Activated CD8-positive, alpha-beta memory T cell treated with anti-CD3 and anti-CD28 coated beads, Interleukin-2, amount 50 U/mL, for 1 hour (primary cell): ENCODE results near the gene RSPH1.

ENCODE experiments used
- DNase-seq: peaks from one replicate; pipeline ENCODE4 v3.0.0-alpha.2; 2020; ENCODE audit errors: extremely low read depth

RSPH1 gene

GRCh38 chr21:42446531-42446930 is 49.5 kb downstream of the RSPH1 start:
- DNase-seq: no peak

DNA sequence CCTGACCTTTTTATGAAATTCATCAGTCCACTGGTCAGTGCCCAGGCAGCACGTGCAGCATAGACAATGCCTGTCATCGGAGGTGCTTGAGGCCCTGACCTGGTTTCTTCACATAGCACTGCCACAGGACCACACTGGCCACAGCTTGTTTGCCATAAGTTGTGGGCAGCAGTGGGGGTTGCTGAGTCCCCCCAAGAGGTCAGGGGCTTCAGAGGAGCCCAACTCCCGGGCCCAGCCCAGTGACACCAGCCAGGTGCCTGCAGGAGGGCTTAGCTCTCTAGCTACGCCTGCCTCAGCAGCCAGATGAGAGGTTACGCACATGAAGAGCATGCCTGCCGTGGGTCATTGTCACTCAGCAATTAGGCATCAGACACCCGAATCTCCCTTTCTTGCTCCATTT is 50.7 kb downstream of the RSPH1 start:
- DNase-seq: no peak

DNA sequence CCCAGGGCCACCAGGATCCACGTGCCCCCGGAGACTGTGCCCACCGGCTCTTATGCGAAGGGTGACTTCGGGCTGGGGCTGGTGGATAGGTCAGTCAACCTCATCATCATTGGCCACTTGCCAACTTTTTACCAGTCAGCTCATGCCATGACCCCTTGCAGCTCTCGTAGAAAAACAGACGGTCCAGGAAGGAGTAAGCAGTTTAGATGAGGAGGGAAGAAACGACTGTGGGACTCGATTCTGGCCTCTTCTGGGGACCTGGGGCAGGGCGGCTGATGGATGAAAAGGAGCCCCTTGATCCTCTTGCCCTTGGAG is 51.3 kb downstream of the RSPH1 start:
- DNase-seq: no peak

DNA sequence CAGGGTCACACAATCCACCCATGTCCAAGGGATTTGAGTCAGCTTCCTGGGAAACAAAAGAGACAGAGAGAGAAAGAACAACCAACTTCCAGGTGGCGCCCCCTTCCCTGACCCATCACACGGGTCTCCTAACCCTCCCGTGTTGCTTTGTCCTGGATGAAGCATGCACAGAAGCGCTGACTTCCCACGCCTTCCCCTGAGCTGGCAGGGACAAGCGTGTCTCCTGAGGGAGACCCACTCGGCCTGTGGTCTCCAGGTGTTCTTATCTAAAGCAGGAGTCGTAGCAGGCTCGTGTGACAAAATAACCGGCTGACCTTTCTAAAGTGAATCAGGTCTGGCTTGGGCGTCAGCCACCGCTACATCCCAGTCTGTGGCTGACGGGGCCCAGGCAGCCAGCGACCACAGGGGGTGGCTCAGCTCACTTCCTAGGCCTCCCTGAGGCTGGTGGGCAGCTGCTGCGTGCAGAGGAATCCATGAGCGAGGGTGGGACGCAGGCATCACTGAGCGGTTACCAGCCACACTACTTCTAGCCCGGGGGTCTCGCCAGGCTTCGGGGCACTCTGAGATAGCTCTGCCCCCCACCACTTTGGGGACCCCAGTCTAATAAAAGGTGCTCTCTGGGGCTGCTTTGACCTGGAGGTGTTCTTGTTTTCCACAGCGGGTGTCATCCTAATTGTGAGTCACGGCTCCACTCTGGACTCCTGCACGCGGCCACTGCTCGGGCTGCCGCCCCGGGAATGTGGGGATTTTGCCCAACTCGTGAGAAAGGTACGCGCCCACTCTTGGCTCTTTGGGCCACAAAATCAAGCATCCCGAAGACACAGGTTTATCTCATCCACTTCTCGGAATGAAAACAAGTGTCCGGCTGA is 51.9 kb downstream of the RSPH1 start:
- DNase-seq: no peak

GRCh38 chr21:42443181-42443785 is 52.7 kb downstream of the RSPH1 start:
- DNase-seq: no peak

- no peak for DNase-seq
These were observed 54.1 kb downstream of the RSPH1 start for GRCh38 chr21:42441963-42442362.

GRCh38 chr21:42440187-42440792 is 55.7 kb downstream of the RSPH1 start:
- no peak for DNase-seq

GRCh38 chr21:42439284-42440186 is 56.5 kb downstream of the RSPH1 start:
- no peak for DNase-seq

DNA sequence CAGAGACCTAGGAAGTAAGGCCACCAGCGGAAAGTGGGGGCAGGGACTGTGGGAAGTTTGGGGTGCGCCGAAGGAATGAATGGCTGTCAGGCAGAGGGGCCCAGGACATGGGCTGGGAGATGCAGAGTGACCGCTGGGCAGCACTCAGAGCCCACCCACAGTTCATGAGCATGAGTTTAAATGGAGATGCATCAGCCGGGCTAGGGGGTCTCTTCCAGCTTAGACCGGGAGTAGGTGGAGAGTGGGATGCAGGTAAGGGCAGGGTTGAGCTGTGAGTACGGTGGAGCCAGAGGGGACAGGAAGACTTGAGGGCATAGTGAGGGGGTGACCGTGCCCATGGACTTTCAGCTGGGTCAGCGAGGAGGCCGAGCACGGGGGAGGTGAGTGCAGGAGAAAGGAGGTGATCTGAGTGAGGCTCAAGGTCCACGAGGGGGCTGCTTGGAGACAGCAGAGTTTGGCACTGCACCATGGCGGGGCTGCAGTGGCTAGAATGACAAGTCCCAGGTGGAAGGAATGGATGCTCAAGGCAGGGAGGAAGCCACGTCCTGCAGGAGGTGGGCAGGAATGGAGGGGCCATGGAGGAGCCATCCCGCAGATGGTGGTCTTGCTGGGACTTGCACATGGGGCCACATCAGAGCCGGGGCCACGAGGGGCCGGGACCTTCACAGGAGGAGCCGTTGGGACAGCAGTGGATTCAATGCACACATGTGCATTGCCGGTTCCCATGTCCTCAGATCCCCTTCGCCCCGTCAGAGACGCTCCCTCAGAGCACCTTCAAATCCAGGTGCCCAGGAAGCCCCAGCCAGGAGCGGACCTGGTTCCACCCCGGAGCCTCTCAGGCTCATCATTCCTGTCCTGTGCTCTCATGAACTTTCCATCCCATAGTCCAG is 57.5 kb downstream of the RSPH1 start:
- no peak for DNase-seq

DNA sequence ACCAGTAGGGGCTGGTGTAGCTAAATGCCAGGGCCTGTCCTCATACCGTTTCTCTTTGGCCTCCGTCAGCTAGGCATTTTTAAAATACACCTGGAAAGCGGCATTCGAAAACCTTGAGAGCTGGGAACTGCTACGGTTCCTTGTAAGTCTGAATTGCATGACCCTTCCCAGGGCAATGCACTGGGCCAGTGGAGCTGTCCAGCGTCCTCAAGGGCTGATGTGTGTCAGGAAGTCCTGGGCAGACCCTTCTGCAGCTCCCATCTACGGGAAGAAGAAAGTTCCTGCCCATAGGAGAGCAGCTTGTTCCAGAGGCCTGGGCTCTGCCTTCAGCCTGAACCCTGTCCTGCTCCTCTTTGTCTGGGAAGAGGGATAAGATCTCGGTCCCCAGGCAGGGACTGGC is 58.2 kb downstream of the RSPH1 start:
- DNase-seq: no peak

- no peak for DNase-seq
These were observed 59.1 kb downstream of the RSPH1 start for GRCh38 chr21:42436914-42437313.

DNA sequence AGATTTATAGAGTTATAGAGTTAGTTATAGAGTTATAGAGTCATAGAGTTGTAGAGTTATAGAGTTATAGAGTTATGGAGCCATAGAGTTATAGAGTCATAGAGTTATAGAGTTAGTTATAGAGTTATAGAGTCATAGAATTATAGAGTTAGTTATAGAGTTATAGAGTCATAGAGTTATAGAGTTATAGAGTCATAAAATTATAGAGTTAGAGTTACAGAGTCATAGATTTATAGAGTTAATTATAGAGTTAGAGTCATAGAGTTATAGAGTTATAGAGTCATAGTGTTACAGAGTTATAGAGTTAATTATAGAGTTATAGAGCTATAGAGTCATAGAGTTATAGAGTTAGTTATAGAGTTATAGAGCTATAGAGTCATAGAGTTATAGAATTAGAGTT is 60.2 kb downstream of the RSPH1 start:
- no peak for DNase-seq

GRCh38 chr21:42435401-42435800 is 60.6 kb downstream of the RSPH1 start:
- no peak for DNase-seq

GRCh38 chr21:42434884-42435283 is 61.1 kb downstream of the RSPH1 start:
- no peak for DNase-seq

DNA sequence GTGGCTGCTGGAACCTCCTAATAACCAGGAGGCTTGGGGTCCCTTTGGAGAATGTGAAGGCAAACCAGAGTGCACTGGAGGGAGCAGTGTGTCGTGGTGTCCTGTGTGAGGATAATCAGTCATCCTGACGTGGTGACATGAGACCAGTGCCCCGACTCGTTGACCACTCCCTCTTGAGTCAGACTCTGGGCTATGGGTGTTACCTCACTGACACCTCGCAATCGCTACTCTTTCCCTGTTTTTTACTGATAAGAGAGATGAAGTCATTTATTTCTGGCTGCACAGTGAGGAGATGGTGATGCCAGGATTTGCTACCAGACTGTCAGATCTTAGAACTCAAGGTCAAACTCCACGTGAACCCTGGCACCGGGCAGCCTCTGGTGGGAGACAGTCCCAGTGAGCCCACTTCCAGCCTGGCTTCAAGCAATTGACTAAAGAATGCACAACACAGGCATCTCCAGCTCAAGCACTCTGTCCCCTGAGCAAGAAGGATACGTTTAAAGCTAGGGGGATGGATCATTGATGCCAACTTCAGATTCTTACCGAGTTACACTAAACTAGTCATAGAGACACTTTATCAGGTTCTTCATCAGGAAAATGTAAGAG is 62.0 kb downstream of the RSPH1 start:
- no peak for DNase-seq

GRCh38 chr21:42432695-42433094 is 63.3 kb downstream of the RSPH1 start:
- DNase-seq: no peak

- DNase-seq: no peak
These were observed 64.8 kb downstream of the RSPH1 start for GRCh38 chr21:42431196-42431595.

- no peak for DNase-seq
These were observed 65.5 kb downstream of the RSPH1 start for GRCh38 chr21:42430521-42430920.

GRCh38 chr21:42429856-42430255 is 66.2 kb downstream of the RSPH1 start:
- no peak for DNase-seq

DNA sequence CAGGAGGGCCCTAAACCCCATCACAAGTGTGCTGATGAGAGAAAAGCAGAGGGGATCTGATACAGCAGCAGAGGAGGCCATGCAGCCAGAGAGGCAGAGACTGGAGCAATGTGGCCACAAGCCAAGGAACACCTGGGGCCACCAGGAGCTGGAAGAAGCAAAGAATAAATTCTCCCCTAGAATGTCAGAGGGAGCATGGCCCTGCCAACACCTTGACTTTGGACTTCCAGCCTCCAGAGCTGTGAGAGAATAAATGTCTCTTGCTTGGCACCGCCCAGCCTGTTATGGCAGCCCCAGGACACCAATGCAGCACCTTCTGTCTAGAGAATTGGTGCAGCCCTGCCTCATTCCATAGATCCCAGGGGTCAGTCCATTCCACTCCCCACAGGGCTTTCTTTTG is 67.0 kb downstream of the RSPH1 start:
- no peak for DNase-seq
